NCI-H2227 (cell line): Measurements from ENCODE around the gene GLB1L2.

ENCODE experiments used
- DNase-seq: peaks from one replicate; lab custom pipeline; 2025; ENCODE audit not compliant: unreplicated experiment; lab: John Stamatoyannopoulos, UW

GLB1L2 gene

GRCh38 chr11:134364261-134364660, 32.5 kb downstream of the GLB1L2 start:
- DNase-seq = no peak

- no peak for DNase-seq
These were observed 33.5 kb downstream of the GLB1L2 start for GRCh38 chr11:134365011-134365925.

GRCh38 chr11:134366254-134366653, 34.5 kb downstream of the GLB1L2 start:
- no peak for DNase-seq

GRCh38 chr11:134367781-134368180, 36.0 kb downstream of the GLB1L2 start:
- DNase-seq = no peak

- DNase-seq = no peak
These were observed 38.1 kb downstream of the GLB1L2 start for GRCh38 chr11:134369656-134370525.

GRCh38 chr11:134370526-134371435, 39.0 kb downstream of the GLB1L2 start:
- DNase-seq = no peak

- no peak for DNase-seq
These were observed 39.8 kb downstream of the GLB1L2 start for GRCh38 chr11:134371436-134372185.

GRCh38 chr11:134372536-134372935, 40.7 kb downstream of the GLB1L2 start:
- no peak for DNase-seq

- DNase-seq = no peak
These were observed 41.2 kb downstream of the GLB1L2 start for GRCh38 chr11:134372961-134373360.

GRCh38 chr11:134373591-134374052, 41.8 kb downstream of the GLB1L2 start:
- no peak for DNase-seq

GRCh38 chr11:134374171-134374570, 42.4 kb downstream of the GLB1L2 start:
- no peak for DNase-seq

GRCh38 chr11:134374891-134375550, 43.2 kb downstream of the GLB1L2 start:
- no peak for DNase-seq

GRCh38 chr11:134376150-134376921, 44.5 kb downstream of the GLB1L2 start:
- DNase-seq = peak; percentile 11

- DNase-seq = no peak
These were observed 46.1 kb downstream of the GLB1L2 start for GRCh38 chr11:134377876-134378275.

- no peak for DNase-seq
These were observed 47.5 kb downstream of the GLB1L2 start for GRCh38 chr11:134379241-134379640.

- no peak for DNase-seq
These were observed 48.4 kb downstream of the GLB1L2 start for GRCh38 chr11:134380229-134380628.

GRCh38 chr11:134380785-134381184, 49.0 kb downstream of the GLB1L2 start:
- no peak for DNase-seq

- no peak for DNase-seq
These were observed 50.5 kb downstream of the GLB1L2 start for GRCh38 chr11:134382257-134382656.

- no peak for DNase-seq
These were observed 51.0 kb downstream of the GLB1L2 start for GRCh38 chr11:134382830-134383229.
